ENCODE data around the gene IGLL5.

The IGLL5 gene

DNA sequence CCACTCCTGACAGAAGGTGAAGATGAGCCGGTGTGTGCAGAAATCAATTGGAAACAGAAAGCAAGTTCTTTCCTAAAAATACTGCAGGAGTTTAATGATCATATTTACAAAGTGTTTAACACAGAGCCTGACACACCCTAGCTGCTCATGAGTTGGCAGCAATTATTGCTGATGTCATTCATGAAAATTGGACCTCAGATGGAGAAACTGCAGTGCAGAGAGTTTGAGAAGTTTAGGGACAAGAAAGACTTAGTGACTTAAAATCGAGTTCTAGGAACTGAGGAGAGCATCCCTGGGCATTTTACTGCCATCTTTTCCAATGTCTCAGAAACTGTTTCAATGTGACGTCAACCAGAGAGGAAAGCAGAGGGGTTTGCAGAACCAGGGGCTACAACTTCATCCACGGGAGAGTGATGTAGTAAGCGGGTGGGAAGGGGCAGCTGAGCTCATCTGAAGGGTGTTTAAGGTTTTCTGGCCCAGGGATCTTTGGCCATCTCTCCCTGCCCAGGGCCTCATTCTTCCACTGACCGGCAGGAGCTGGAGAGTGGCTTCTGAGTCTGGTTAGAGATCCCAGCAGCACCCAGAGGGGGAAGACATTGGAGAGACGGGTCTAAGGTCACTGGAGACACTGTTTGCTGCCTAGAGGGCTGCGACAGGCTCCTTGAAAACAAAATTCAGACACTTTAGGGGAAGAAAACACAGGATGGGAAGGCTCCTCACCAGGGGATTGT is 21.1 kb upstream of the IGLL5 start:
- Histone ChIP-seq H3K4me3 (ENCODE audit: low read length) (no peak overlapping the region), H3K4me1 (ENCODE audit: control insufficient read depth, low read depth, low read length) (no peaks in the 10 kb centered on the region), H3K9ac (ENCODE audit: low read length) (no peak overlapping the region), H3K27ac (ENCODE audit: low read length) (no peak overlapping the region), H3K36me3 (ENCODE audit: control insufficient read depth, low read depth, low read length) (no peaks in the 10 kb centered on the region), H3K27me3 (ENCODE audit: control insufficient read depth, insufficient read depth, low read length) (peaks cover 72% of the 10 kb centered on the region), H3K9me3 (ENCODE audit: control insufficient read depth, low read depth, low read length) (no peaks in the 10 kb centered on the region)

- Histone ChIP-seq H3K36me3 (ENCODE audit: control insufficient read depth, low read depth, low read length) (no peaks in the 10 kb centered on the region), H3K9ac (ENCODE audit: low read length) (no peak overlapping the region), H3K4me3 (ENCODE audit: low read length) (no peak overlapping the region), H3K4me1 (ENCODE audit: control insufficient read depth, low read depth, low read length) (no peaks in the 10 kb centered on the region), H3K27me3 (ENCODE audit: control insufficient read depth, insufficient read depth, low read length) (peaks cover 67% of the 10 kb centered on the region), H3K9me3 (ENCODE audit: control insufficient read depth, low read depth, low read length) (no peaks in the 10 kb centered on the region), H3K27ac (ENCODE audit: low read length) (no peak overlapping the region)
Observed at GRCh38 chr22:22867996-22868715, 19.5 kb upstream of the IGLL5 start.

GRCh38 chr22:22870577-22871404 is 16.8 kb upstream of the IGLL5 start:
- Histone ChIP-seq H3K27ac (ENCODE audit: low read length) (no peak overlapping the region), H3K9me3 (ENCODE audit: control insufficient read depth, low read depth, low read length) (no peaks in the 10 kb centered on the region), H3K4me3 (ENCODE audit: low read length) (no peak overlapping the region), H3K27me3 (ENCODE audit: control insufficient read depth, insufficient read depth, low read length) (peaks cover 50% of the 10 kb centered on the region), H3K4me1 (ENCODE audit: control insufficient read depth, low read depth, low read length) (no peaks in the 10 kb centered on the region), H3K9ac (ENCODE audit: low read length) (no peak overlapping the region), H3K36me3 (ENCODE audit: control insufficient read depth, low read depth, low read length) (no peaks in the 10 kb centered on the region)

- no peak overlapping the region for H3K9ac ChIP-seq (ENCODE audit: low read length)
- no peak overlapping the region for H3K27ac ChIP-seq (ENCODE audit: low read length)
- H3K9me3 ChIP-seq (ENCODE audit: control insufficient read depth, low read depth, low read length), result no peaks in the 10 kb centered on the region
- H3K4me3 ChIP-seq (ENCODE audit: low read length), result no peak overlapping the region
- H3K27me3 ChIP-seq (ENCODE audit: control insufficient read depth, insufficient read depth, low read length), result peaks cover 41% of the 10 kb centered on the region
- no peaks in the 10 kb centered on the region for H3K36me3 ChIP-seq (ENCODE audit: control insufficient read depth, low read depth, low read length)
- H3K4me1 ChIP-seq (ENCODE audit: control insufficient read depth, low read depth, low read length), result no peaks in the 10 kb centered on the region
Observed at GRCh38 chr22:22871536-22872278, 15.9 kb upstream of the IGLL5 start.

DNA sequence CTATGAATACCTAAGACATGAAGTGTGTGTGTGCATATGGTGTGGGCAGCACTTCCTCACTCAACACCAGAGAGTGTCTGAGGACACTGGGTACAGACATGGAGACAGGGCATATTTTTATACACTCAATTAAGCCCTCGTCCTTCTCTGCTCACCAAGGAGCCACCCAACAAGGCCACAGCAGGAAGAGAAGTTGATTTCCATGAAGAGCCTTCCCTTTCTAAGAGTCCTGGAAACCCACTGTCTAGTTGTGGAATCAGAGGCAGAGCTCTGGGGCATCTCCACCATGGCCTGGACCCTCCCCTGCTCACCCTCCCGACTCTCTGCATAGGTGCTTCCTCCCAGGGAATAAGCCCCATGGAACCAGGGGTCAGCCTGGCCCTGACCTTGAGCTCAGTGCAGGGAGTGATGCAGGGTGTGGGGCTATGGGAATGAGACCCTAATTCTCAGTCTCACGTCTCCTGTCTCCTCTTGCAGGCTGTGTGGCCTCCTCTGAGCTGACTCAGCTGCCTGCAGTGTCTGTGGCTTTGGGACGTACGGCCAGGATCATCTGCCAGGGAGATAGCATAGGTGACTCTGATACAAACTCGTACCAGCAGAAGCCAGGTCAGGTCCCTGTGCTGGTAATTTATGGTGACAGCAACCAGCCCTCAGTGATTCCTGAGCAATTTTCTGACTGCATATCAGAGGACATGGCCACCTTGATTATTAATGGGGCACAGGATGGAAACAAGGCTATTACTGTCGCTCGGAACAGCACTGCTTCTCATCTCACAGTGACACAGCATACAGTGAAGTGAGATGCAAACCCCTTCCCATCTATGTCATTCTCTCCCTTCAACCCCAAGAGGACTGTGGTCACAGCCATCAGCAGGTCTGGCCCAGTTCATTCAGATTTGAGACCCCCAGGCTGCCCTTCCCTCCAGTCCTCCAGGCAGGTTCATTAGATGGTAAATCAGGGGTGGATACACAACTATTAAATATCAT is 14.6 kb upstream of the IGLL5 start:
- no peak overlapping the region for H3K9ac ChIP-seq (ENCODE audit: low read length)
- H3K4me3 ChIP-seq (ENCODE audit: low read length), result no peak overlapping the region
- no peak overlapping the region for H3K27ac ChIP-seq (ENCODE audit: low read length)
- no peaks in the 10 kb centered on the region for H3K9me3 ChIP-seq (ENCODE audit: control insufficient read depth, low read depth, low read length)
- no peaks in the 10 kb centered on the region for H3K4me1 ChIP-seq (ENCODE audit: control insufficient read depth, low read depth, low read length)
- no peaks in the 10 kb centered on the region for H3K36me3 ChIP-seq (ENCODE audit: control insufficient read depth, low read depth, low read length)
- H3K27me3 ChIP-seq (ENCODE audit: control insufficient read depth, insufficient read depth, low read length), result peaks cover 28% of the 10 kb centered on the region

DNA sequence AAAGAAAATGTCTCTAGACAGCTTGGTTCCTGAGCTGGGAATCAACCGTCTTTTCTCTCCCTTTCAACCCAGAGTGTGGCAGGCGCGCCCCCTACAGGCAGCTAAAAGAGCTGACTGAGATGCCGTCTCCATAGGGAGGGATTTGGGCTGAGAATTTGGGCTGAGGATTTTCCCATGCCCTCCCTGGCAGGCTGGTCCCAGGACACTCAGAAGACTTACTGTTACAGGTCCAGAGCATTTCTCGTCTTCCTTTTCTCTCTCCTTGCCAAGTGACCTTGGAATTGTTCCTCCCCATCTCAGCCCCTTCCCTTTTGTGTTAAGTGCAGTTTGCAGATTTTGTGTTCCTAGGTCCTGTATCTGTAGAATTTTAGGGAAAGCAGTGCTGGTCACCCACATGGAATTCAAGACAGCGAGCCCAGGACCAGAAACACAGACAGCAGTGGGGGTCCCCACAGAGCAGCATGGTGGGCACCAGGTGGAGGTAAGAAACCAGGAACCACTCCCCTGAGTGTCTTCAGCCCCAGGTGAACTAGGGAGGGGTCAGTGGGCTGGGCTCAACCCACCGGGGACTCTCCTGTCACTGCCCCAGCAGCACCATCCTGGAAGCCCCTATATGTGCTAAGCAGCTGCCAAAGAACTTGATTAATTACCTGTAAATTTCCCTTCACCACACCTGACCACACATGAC is 9.9 kb upstream of the IGLL5 start:
- Histone ChIP-seq H3K36me3 (ENCODE audit: control insufficient read depth, low read depth, low read length) (no peaks in the 10 kb centered on the region), H3K9ac (ENCODE audit: low read length) (no peak overlapping the region), H3K27ac (ENCODE audit: low read length) (no peak overlapping the region), H3K4me1 (ENCODE audit: control insufficient read depth, low read depth, low read length) (no peaks in the 10 kb centered on the region), H3K4me3 (ENCODE audit: low read length) (no peak overlapping the region), H3K27me3 (ENCODE audit: control insufficient read depth, insufficient read depth, low read length) (peaks cover 5% of the 10 kb centered on the region), H3K9me3 (ENCODE audit: control insufficient read depth, low read depth, low read length) (no peaks in the 10 kb centered on the region)

DNA sequence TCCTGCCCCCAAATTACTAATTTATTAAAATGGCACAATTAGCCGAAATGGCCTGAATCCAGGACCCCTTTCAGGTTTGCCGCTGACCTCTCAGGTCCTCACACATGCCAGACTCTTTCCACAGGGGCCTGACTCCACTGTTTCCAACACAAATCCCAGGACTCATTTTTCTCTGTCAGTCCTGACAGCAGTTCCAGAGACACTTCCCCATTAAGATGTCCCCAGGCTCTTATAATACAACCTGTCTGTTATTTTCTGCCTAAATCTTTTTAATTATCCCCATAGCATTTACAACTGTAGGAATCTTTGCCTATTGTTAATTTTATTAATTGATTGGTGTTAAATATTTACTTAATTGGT is 9.4 kb upstream of the IGLL5 start:
- Histone ChIP-seq H3K4me3 (ENCODE audit: low read length) (no peak overlapping the region), H3K36me3 (ENCODE audit: control insufficient read depth, low read depth, low read length) (no peaks in the 10 kb centered on the region), H3K27ac (ENCODE audit: low read length) (no peak overlapping the region), H3K9me3 (ENCODE audit: control insufficient read depth, low read depth, low read length) (no peaks in the 10 kb centered on the region), H3K9ac (ENCODE audit: low read length) (no peak overlapping the region), H3K27me3 (ENCODE audit: control insufficient read depth, insufficient read depth, low read length) (peaks cover 5% of the 10 kb centered on the region), H3K4me1 (ENCODE audit: control insufficient read depth, low read depth, low read length) (no peaks in the 10 kb centered on the region)

GRCh38 chr22:22878801-22879674 is 8.6 kb upstream of the IGLL5 start:
- Histone ChIP-seq H3K27ac (ENCODE audit: low read length) (no peak overlapping the region), H3K4me3 (ENCODE audit: low read length) (no peak overlapping the region), H3K4me1 (ENCODE audit: control insufficient read depth, low read depth, low read length) (no peaks in the 10 kb centered on the region), H3K36me3 (ENCODE audit: control insufficient read depth, low read depth, low read length) (no peaks in the 10 kb centered on the region), H3K9me3 (ENCODE audit: control insufficient read depth, low read depth, low read length) (no peaks in the 10 kb centered on the region), H3K9ac (ENCODE audit: low read length) (no peak overlapping the region), H3K27me3 (ENCODE audit: control insufficient read depth, insufficient read depth, low read length) (peaks cover 5% of the 10 kb centered on the region)

DNA sequence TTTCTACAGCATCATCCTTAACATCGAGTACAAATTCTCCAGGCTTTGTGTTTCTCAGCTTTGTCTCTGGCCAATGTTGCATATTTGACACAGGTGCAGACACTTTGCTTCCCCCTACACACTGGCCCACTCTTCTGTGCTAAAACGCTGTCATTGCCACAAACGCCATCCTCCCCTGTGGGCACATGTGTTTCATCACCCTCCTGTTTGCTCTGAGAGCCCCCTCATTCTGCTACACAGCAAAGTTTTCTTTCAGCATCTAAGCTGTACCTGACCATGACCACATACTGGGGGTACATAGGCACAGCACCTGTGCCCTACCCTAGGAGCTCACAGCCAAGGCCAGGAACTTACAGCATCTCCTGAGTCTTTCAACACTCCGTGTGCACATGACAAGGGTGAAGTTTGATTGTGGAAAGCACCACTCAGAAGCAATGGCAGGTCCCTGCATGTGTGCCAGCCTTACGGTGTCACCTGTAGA is 7.9 kb upstream of the IGLL5 start:
- Histone ChIP-seq H3K9ac (ENCODE audit: low read length) (no peak overlapping the region), H3K9me3 (ENCODE audit: control insufficient read depth, low read depth, low read length) (no peaks in the 10 kb centered on the region), H3K36me3 (ENCODE audit: control insufficient read depth, low read depth, low read length) (no peaks in the 10 kb centered on the region), H3K27me3 (ENCODE audit: control insufficient read depth, insufficient read depth, low read length) (peaks cover 5% of the 10 kb centered on the region), H3K27ac (ENCODE audit: low read length) (no peak overlapping the region), H3K4me3 (ENCODE audit: low read length) (no peak overlapping the region), H3K4me1 (ENCODE audit: control insufficient read depth, low read depth, low read length) (no peaks in the 10 kb centered on the region)

Measured in iPS-18a (cell line).